ENCODE measurements around the gene PDE10A. TPM values are rescaled to one million over a fixed set of nuclear protein-coding genes. Genes with fewer than 3 reads are reported as not detected.
A peak's percentile ranks its signal among the peaks of the same experiment; 100 is the strongest.

PDE10A gene
- total RNA-seq, 1 experiment from 2014 or later = 3.1 TPM

- TF ChIP-seq SMAD4 (CRISPR knock-in tag; IDR thresholded peaks at IDR 0.05) = no peak
Observed at GRCh38 chr6:165481921-165482320, 181.1 kb downstream of the PDE10A start (continued).

- peaks cover 6% of the 10 kb centered on the region for H3K4me1 Mint-ChIP-seq
- CTCF ChIA-PET = no interaction called here
- DNase-seq (ENCODE audit: low spot score) (no peak), ATAC-seq (no peak)
- TF ChIP-seq MYBL2 (CRISPR knock-in tag; IDR thresholded peaks at IDR 0.05) (no peak), MAX (CRISPR knock-in tag; IDR thresholded peaks at IDR 0.05) (no peak), IRF1 (CRISPR knock-in tag; IDR thresholded peaks at IDR 0.05) (no peak), ZBTB21 (CRISPR knock-in tag; IDR thresholded peaks at IDR 0.05; ENCODE audit: borderline replicate concordance) (no peak), NFE2L1 (CRISPR knock-in tag; IDR thresholded peaks at IDR 0.05) (no peak), ERG (CRISPR knock-in tag; IDR thresholded peaks at IDR 0.05) (no peak), MXD4 (CRISPR knock-in tag; IDR thresholded peaks at IDR 0.05; ENCODE audit: borderline replicate concordance) (no peak), NR3C1 (CRISPR knock-in tag; conservative IDR thresholded peaks at IDR 0.05; ENCODE audit: low read depth) (no peak)
- POLR2A ChIA-PET = no interaction called here
- H3K4me3 Mint-ChIP-seq = no peak overlapping the region
- no peaks in the 10 kb centered on the region for H3K36me3 Mint-ChIP-seq
- H3K27ac Mint-ChIP-seq = no peak overlapping the region
- H3K27me3 Mint-ChIP-seq (ENCODE audit: low read depth) = no peaks in the 10 kb centered on the region
- no peaks in the 10 kb centered on the region for H3K9me3 Mint-ChIP-seq
Observed at GRCh38 chr6:165480916-165481315, 182.1 kb downstream of the PDE10A start.

- peak; percentile 67 for ATAC-seq
- H3K4me3 Mint-ChIP-seq = no peak overlapping the region
- no peak for TF ChIP-seq STAT6 (CRISPR knock-in tag; conservative IDR thresholded peaks at IDR 0.05; ENCODE audit: low read depth)
- TF ChIP-seq PRRX2 (CRISPR knock-in tag; IDR thresholded peaks at IDR 0.05) = no peak
- no peak for TF ChIP-seq OVOL2 (CRISPR knock-in tag; IDR thresholded peaks at IDR 0.05; ENCODE audit: borderline replicate concordance)
- no peak for TF ChIP-seq GTF2I (CRISPR knock-in tag; conservative IDR thresholded peaks at IDR 0.05)
- TF ChIP-seq JAZF1 (CRISPR knock-in tag; IDR thresholded peaks at IDR 0.05) = no peak
- TF ChIP-seq HMGA2 (CRISPR knock-in tag; IDR thresholded peaks at IDR 0.05) = no peak
- no peak for TF ChIP-seq USF2 (CRISPR knock-in tag; IDR thresholded peaks at IDR 0.05)
Observed at GRCh38 chr6:165478581-165478980, 184.5 kb downstream of the PDE10A start.

GRCh38 chr6:165469483-165469882 is 193.6 kb downstream of the PDE10A start:
- Mint-ChIP-seq H3K4me3 (no peak overlapping the region), H3K36me3 (peaks cover 14% of the 10 kb centered on the region), H3K27ac (no peak overlapping the region), H3K27me3 (ENCODE audit: low read depth) (no peaks in the 10 kb centered on the region), H3K4me1 (0 out of 2 replicates have a peak, but pooled peaks cover 3% of the 10 kb centered on the region), H3K9me3 (peaks cover 14% of the 10 kb centered on the region)
- no peak for DNase-seq (ENCODE audit: low spot score)
- CTCF ChIA-PET = no interaction called here
- POLR2A ChIA-PET = no interaction called here
- no peak for ATAC-seq
- no peak for TF ChIP-seq SMAD3 (CRISPR knock-in tag; IDR thresholded peaks at IDR 0.05; ENCODE audit: borderline replicate concordance)
- no peak for TF ChIP-seq ATF1 (CRISPR knock-in tag; IDR thresholded peaks at IDR 0.05)
- TF ChIP-seq ZNF512 (CRISPR knock-in tag; IDR thresholded peaks at IDR 0.05; ENCODE audit: borderline replicate concordance) = no peak
- no peak for TF ChIP-seq GABPB1 (CRISPR knock-in tag; IDR thresholded peaks at IDR 0.05)
- no peak for TF ChIP-seq PRDM15 (CRISPR knock-in tag; IDR thresholded peaks at IDR 0.05)

More at GRCh38 chr6:165478581-165478980, 184.5 kb downstream of the PDE10A start:
- ChIA-PET CTCF (interaction anchor here (1.2 to 1.3 kb wide), 2 partner anchors 369 to 372 kb away, joined by 3 read pairs; no protein-coding TSS in a partner anchor), POLR2A (no interaction called here)
- Mint-ChIP-seq H3K27ac (no peak overlapping the region), H3K9me3 (no peaks in the 10 kb centered on the region), H3K4me1 (no peaks in the 10 kb centered on the region), H3K36me3 (no peaks in the 10 kb centered on the region), H3K27me3 (ENCODE audit: low read depth) (no peaks in the 10 kb centered on the region)
- DNase-seq (ENCODE audit: low spot score) = no peak

Measured in WTC11 (cell line).